AG04450 (cell line): ENCODE results near the gene NCOA1. TPM values are rescaled to one million over a fixed set of nuclear protein-coding genes. Genes with fewer than 3 reads are reported as not detected.

Experiments
- CTCF ChIA-PET: fragments of 300-600, 350-600 bp; formaldehyde crosslinking; extraction: SDS; loops from one replicate; lab custom pipeline; 2022; ENCODE audit warnings: antibody characterized with exemption, inconsistent platforms; lab: Charles Lee
- POLR2A ChIA-PET: fragments of 350-600 bp; formaldehyde crosslinking; extraction: SDS; loops from one replicate; lab custom pipeline; 2021; ENCODE audit warnings: antibody characterized with exemption, inconsistent platforms; lab: Yijun Ruan, JAX
- DNase-seq: peaks from one replicate; pipeline ENCODE4 v3.0.0-alpha.2; 2011; ENCODE audit warnings: low read depth, low spot score
- H3K27ac ChIP-seq: one replicate; pipeline ENCODE4 v1.5.1; 2012; ENCODE audit warnings: low read depth, low read length, control low read depth
- H3K27me3 ChIP-seq: one replicate; pipeline ENCODE4 v1.6.0; 2012; ENCODE audit warnings: low read length; ENCODE audit not compliant: control insufficient read depth, insufficient read depth
- H3K4me3 ChIP-seq: 2 replicates; pipeline ENCODE4 v1.5.1; 2011; ENCODE audit warnings: mild to moderate bottlenecking, low read depth, low read length, control low read depth
- H3K9me3 ChIP-seq: 2 replicates; pipeline ENCODE4 v1.5.1; 2012; ENCODE audit warnings: low read length; ENCODE audit not compliant: control insufficient read depth, insufficient read depth
- CTCF ChIP-seq: IDR thresholded peaks from 2 replicates; pipeline ENCODE4 v1.5.1; 2011; ENCODE audit warnings: low read depth, low read length, control low read depth, inconsistent platforms
- polyA plus RNA-seq: library from polyadenylated mRNA; depleted of rRNA; stranded (reverse); fragments of >200 nt; gene quantifications from 2 replicates; pipeline ENCODE4 v1.2.3, GENCODE V29; 2011

Gene NCOA1
- polyA plus RNA-seq, 1 experiment: 20.8 TPM

GRCh38 chr2:24682304-24682703 lies 191.2 kb downstream of the NCOA1 start:
- CTCF ChIA-PET: no interaction called here
- DNase-seq: no peak
- POLR2A ChIA-PET: no interaction called here
- Histone ChIP-seq H3K27me3 (no peaks in the 10 kb centered on the region), H3K4me3 (no peak overlapping the region), H3K27ac (no peak overlapping the region), H3K9me3 (no peaks in the 10 kb centered on the region)
- TF ChIP-seq CTCF: no peak

- TF ChIP-seq CTCF: no peak
- ChIA-PET CTCF (no interaction called here), POLR2A (no interaction called here)
- DNase-seq: no peak
- H3K27ac ChIP-seq: no peak overlapping the region
- no peaks in the 10 kb centered on the region for H3K9me3 ChIP-seq
- no peaks in the 10 kb centered on the region for H3K27me3 ChIP-seq
- no peak overlapping the region for H3K4me3 ChIP-seq
These were observed 192.4 kb downstream of the NCOA1 start for GRCh38 chr2:24683408-24683807.

GRCh38 chr2:24690524-24690923 lies 199.5 kb downstream of the NCOA1 start:
- H3K9me3 ChIP-seq: no peaks in the 10 kb centered on the region
- TF ChIP-seq CTCF: no peak
- no peak overlapping the region for H3K27ac ChIP-seq
- no peak overlapping the region for H3K4me3 ChIP-seq
- ChIA-PET POLR2A (no interaction called here), CTCF (no interaction called here)
- no peaks in the 10 kb centered on the region for H3K27me3 ChIP-seq
- no peak for DNase-seq

GRCh38 chr2:24691806-24692205 lies 200.8 kb downstream of the NCOA1 start:
- ChIA-PET CTCF (interaction anchor here (0.7 kb wide), 1 partner anchor 29 kb away, joined by 4 read pairs; no protein-coding TSS in a partner anchor), POLR2A (no interaction called here)
- TF ChIP-seq CTCF: no peak
- Histone ChIP-seq H3K4me3 (no peak overlapping the region), H3K27me3 (no peaks in the 10 kb centered on the region), H3K9me3 (no peaks in the 10 kb centered on the region), H3K27ac (no peak overlapping the region)
- DNase-seq: no peak

- Histone ChIP-seq H3K9me3 (no peaks in the 10 kb centered on the region), H3K27ac (no peak overlapping the region), H3K4me3 (no peak overlapping the region), H3K27me3 (no peaks in the 10 kb centered on the region)
- no peak for TF ChIP-seq CTCF
- ChIA-PET CTCF (no interaction called here), POLR2A (no interaction called here)
- DNase-seq: no peak
These were observed 206.7 kb downstream of the NCOA1 start for GRCh38 chr2:24697792-24698191.
